GM19099 (cell line): Measurements from ENCODE around the gene MAST4.

ENCODE experiments used
- POLR2A ChIP-seq: IDR thresholded peaks from 3 replicates; pipeline ENCODE4 v1.6.1; 2011; ENCODE audit warnings: low read depth; ENCODE audit not compliant: insufficient read length; ENCODE audit errors: extremely low read depth

Gene MAST4

GRCh38 chr5:67178966-67179365 lies 582.8 kb downstream of the MAST4 start:
- TF ChIP-seq POLR2A = no peak

- TF ChIP-seq POLR2A = no peak
These were observed 583.6 kb downstream of the MAST4 start for GRCh38 chr5:67179697-67180361.

- no peak for TF ChIP-seq POLR2A
These were observed 585.5 kb downstream of the MAST4 start for GRCh38 chr5:67181648-67182221.

GRCh38 chr5:67182301-67182790 lies 586.2 kb downstream of the MAST4 start:
- TF ChIP-seq POLR2A = no peak

GRCh38 chr5:67183859-67184258 lies 587.7 kb downstream of the MAST4 start:
- no peak for TF ChIP-seq POLR2A

- TF ChIP-seq POLR2A = no peak
These were observed 591.0 kb downstream of the MAST4 start for GRCh38 chr5:67187006-67187715.

GRCh38 chr5:67188274-67189078 lies 592.3 kb downstream of the MAST4 start:
- TF ChIP-seq POLR2A = no peak

GRCh38 chr5:67189079-67189354 lies 592.8 kb downstream of the MAST4 start:
- TF ChIP-seq POLR2A = no peak

- no peak for TF ChIP-seq POLR2A
These were observed 593.7 kb downstream of the MAST4 start for GRCh38 chr5:67189931-67190330.

GRCh38 chr5:67190410-67190809 lies 594.2 kb downstream of the MAST4 start:
- TF ChIP-seq POLR2A = no peak

- no peak for TF ChIP-seq POLR2A
These were observed 594.7 kb downstream of the MAST4 start for GRCh38 chr5:67190861-67191260.

GRCh38 chr5:67192719-67193438 lies 596.7 kb downstream of the MAST4 start:
- no peak for TF ChIP-seq POLR2A

- TF ChIP-seq POLR2A = no peak
These were observed 597.2 kb downstream of the MAST4 start for GRCh38 chr5:67193439-67193807.

GRCh38 chr5:67194166-67194565 lies 598.0 kb downstream of the MAST4 start:
- TF ChIP-seq POLR2A = no peak
